ENCODE data around the gene ABCA13.

The ABCA13 gene

DNA sequence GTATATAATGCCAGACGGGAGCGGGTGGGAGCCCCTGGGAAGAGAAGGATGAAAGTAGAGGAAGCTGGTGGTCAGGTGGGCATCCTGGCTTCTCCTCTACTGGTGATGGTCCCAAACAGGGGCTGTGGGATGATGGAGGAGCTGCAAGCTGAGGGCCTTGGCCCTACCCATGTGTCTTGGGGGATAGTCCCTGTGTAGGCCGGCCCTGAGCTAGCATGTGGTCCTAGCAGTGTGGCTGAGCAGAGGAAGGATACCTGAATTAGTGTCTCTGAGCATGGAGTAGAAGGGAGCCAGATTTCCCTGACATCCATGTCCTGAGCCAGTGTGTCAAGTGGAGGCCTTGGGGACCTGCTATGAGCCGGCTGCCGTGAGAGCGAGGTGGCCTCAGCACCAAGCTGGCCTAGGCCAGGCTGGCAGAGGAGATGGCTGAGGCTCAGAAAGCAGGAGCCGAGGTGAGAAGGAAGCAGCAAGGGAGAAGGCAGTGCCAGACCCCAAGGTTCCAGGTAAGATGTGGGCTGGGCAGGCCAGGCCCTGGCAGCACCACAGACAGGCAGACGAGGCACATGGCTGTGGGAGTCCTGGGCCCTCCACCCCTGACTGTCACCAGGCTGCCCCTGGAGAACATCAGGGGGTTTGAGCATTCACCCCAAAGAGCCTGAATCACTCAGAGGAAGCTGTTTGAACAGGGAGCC is 150.2 kb downstream of the ABCA13 start:
- TF ChIP-seq, protein P1, sequence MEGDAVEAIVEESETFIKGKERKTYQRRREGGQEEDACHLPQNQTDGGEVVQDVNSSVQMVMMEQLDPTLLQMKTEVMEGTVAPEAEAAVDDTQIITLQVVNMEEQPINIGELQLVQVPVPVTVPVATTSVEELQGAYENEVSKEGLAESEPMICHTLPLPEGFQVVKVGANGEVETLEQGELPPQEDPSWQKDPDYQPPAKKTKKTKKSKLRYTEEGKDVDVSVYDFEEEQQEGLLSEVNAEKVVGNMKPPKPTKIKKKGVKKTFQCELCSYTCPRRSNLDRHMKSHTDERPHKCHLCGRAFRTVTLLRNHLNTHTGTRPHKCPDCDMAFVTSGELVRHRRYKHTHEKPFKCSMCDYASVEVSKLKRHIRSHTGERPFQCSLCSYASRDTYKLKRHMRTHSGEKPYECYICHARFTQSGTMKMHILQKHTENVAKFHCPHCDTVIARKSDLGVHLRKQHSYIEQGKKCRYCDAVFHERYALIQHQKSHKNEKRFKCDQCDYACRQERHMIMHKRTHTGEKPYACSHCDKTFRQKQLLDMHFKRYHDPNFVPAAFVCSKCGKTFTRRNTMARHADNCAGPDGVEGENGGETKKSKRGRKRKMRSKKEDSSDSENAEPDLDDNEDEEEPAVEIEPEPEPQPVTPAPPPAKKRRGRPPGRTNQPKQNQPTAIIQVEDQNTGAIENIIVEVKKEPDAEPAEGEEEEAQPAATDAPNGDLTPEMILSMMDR (conservative IDR thresholded peaks at IDR 0.05; ENCODE audit: low read length), result no peak
- no peak overlapping the region for H3K4me3 ChIP-seq (ENCODE audit: low read length)

DNA sequence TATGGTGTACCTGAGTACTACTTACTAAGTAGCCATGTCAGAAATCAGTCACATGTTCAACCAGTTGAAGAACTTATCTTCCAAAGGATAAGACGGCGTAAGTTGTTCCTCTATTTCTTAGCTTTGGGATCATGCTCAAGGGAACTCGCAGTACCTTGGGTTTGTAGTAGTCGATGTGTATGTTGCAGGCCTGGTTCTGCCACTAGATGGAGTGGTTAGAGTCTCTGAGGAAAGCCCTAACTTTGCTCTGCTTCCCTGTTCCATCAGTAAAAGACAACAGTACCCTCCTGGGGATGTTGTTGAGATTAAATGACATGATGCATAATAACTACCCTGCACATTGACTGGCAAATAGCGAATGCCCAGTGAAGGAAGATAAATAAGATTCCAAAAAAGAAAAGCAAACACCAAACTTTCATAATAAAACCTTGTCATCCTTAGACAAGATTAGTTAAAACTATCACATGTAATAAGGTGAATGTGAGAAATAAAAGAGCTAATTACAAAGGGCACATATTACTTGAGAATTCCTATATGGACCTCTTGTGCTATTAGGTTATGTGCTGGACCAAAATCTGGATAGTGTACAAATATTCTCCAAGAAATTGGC is 165.9 kb downstream of the ABCA13 start:
- peak; percentile 11 for DNase-seq (ENCODE audit: low read depth)
- TF ChIP-seq, protein P1 (conservative IDR thresholded peaks at IDR 0.05; ENCODE audit: low read length), result peak; percentile 64
- H3K4me3 ChIP-seq (ENCODE audit: low read length), result no peak overlapping the region

More for the DNA sequence above, 150.2 kb downstream of the ABCA13 start:
- no peak for DNase-seq (ENCODE audit: low read depth)

DNA sequence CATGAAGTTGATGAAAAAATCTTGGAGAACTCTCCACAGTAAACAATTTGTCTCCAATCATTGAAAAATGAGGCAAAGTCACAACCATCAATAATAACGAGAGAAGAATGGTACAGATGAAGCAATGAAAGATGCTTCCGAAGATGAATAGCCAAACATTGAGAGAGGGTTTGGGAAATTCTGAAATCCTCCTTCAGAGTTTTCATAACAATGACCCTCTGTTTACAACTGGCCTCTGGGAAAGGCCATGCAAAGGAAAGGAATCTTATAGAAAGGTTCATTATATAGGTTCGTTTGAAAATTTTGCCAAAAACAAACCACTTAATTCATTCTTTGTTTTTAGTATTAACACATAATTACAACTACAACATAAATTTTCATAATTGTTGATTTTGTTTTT is 166.5 kb downstream of the ABCA13 start:
- no peak overlapping the region for H3K4me3 ChIP-seq (ENCODE audit: low read length)
- TF ChIP-seq, protein P1 (conservative IDR thresholded peaks at IDR 0.05; ENCODE audit: low read length), result no peak
- no peak for DNase-seq (ENCODE audit: low read depth)

DNA sequence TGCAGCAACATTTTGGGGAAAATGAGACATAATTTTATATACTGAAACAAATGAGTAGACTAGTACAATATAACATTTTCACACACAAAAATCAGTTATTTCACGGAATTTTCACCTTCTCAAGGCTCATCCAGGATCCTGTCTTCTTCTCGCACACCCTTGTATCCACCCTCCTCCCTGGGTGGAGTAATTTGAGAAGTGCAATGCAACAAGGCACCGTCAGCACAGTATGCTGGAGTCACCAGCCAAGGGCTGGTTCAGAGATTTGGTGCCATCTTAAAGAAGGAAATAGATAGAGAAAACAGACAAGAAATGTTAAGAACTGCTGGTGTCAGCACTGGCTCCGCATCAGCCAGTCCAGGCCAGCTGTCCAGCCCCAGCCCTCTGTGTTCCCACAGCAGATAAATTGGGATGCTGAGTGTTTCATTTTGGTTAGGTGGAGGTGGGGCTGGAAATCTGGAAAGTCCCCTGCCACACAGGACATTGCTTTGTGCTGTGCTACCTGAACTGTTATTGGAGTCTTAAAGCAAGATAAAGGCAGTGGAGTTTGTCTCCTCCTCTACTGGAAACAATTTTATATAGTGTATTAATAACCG is 176.1 kb downstream of the ABCA13 start:
- DNase-seq (ENCODE audit: low read depth), result no peak
- TF ChIP-seq, protein P1 (conservative IDR thresholded peaks at IDR 0.05; ENCODE audit: low read length), result no peak

DNA sequence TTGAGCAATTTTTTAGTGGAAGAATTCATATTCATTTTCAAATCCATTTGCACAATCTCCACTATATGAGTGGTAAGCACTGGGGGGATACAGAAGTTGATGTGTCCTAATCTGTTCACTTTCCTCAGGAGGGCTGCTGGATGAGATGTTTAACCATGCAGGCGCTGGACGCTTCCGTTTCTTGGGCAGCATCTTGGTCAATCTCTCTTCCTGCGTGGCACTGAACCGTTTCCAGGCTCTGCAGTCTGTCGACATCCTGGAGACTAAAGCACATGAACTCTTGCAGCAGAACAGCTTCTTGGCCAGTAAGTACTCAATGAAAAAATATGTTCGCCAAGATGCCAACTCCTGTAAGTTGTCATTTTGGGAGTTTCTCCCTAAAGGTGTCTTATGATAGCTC is 179.3 kb downstream of the ABCA13 start:
- no peak overlapping the region for H3K4me3 ChIP-seq (ENCODE audit: low read length)
- TF ChIP-seq, protein P1 (conservative IDR thresholded peaks at IDR 0.05; ENCODE audit: low read length), result no peak
- DNase-seq (ENCODE audit: low read depth), result no peak

More for the DNA sequence above, 176.1 kb downstream of the ABCA13 start:
- no peak overlapping the region for H3K4me3 ChIP-seq (ENCODE audit: low read length)

DNA sequence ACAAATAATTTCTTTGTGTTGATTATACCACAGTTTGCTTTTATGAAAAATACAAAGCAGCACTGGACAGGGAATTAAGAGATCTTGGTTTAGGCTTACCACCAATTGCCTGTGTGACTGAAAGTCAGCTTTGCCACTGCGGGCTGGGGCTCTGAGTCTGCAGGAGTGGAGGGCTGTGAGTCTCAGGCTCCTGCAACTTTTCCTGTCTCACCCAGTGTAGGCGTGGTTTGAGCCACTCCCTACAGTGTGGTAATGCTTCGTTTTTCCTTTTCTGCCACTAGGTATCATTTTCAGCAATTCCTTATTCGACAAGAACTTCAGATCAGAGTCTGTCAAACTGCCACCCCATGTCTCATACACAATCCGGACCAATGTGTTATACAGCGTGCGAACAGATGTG is 180.6 kb downstream of the ABCA13 start:
- no peak overlapping the region for H3K4me3 ChIP-seq (ENCODE audit: low read length)
- TF ChIP-seq, protein P1 (conservative IDR thresholded peaks at IDR 0.05; ENCODE audit: low read length), result no peak
- DNase-seq (ENCODE audit: low read depth), result no peak

DNA sequence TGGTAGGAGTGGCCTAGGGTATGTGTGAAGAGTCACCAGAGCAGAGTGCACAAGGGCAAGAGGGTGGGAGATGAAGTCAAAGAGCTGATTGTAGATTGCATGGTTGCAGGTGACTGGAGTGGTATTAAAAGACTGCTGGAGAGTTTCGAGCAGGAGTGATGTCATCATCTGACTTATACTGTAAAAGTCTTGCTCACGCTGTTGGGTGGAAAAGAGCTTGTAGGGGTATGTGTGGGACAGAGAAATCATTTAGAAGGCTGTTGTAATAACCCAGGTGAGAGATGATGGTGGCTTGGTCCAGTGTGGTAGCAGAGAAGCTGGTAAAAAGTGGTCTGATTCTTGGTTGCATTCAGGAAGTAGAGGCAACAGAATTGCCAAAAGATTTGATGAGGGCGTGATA is 184.1 kb downstream of the ABCA13 start:
- H3K4me3 ChIP-seq (ENCODE audit: low read length), result no peak overlapping the region
- TF ChIP-seq, protein P1 (conservative IDR thresholded peaks at IDR 0.05; ENCODE audit: low read length), result no peak
- no peak for DNase-seq (ENCODE audit: low read depth)
